ENCODE results near the gene SLC26A4. TPM values are rescaled to one million over a fixed set of nuclear protein-coding genes. Genes with fewer than 3 reads are reported as not detected.
A peak's percentile ranks its signal among the peaks of the same experiment; 100 is the strongest.

The SLC26A4 gene
- total and polyA plus RNA-seq, 10 of the 15 experiments (the other 5 are each of a cell fraction or from before 2014, with no cell fraction given): 0.01 to 0.18 (median 0.08) TPM; not detected in 5

DNA sequence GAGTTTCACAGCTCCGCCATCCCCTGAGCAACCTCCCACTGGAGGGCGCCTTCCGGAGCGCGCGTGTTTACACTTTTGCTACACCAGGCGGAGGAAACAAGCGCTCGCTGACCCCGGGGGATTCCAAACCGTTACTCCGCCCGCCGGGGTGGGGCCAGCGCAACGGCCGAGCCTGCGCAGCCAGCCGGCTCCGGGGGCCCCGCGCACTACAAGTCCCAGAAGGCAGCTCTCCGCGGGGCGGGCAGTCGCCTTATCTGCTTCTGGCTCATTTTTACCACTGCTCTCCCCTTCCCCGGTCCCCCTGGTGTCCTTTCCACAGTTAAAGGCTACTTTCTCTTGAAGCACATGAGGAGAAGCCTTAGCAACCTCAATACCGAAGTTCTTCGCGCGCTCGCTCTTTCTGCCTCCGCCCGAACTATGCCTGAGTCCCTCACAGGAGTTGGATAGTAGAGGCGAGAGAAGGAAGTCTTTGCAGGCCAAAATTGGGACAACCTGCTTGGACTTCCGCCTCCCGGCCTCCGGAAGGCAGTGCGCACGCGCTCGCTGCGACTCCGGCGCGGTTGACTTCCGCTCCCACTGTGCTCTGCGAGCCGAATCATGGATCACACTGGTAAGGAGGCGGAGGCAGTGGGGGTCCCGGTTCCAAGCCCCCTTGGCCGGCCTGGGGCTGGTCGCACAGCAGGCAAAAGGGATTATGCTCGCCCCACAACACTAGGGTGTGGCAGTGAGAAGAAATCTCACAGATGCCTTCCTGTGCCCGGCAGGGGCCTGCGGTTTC lies 83.1 kb downstream of the SLC26A4 start, which contains the start of gene CBLL1 (continued):
- TF ChIP-seq ZZZ3 (IDR thresholded peaks at IDR 0.05; ENCODE audit: control insufficient read depth, insufficient read length, low read depth) (no peak), IKZF1 (conservative IDR thresholded peaks at IDR 0.05) (peak; percentile 81), EED (IDR thresholded peaks at IDR 0.05; ENCODE audit: low read depth) (0 out of 2 replicates have a peak, but pooled peaks have one; percentile 17), ATF7 (IDR thresholded peaks at IDR 0.05; ENCODE audit: low read depth) (no peak; the same call in 1 of the 2 replicates), CHD1 (IDR thresholded peaks at IDR 0.05; ENCODE audit: low read depth, low read length) (no peak), NFIC (IDR thresholded peaks at IDR 0.05; ENCODE audit: low read depth, low read length) (no peak; the same call in 1 of the 2 replicates), TBL1XR1 (IDR thresholded peaks at IDR 0.05; ENCODE audit: low read depth, low read length) (peak; percentile 8; the same call in 1 of the 2 replicates), MYC (IDR thresholded peaks at IDR 0.05; ENCODE audit: insufficient read depth, insufficient read length, insufficient replicate concordance, low read length, severe bottlenecking) (peak; percentile 29), ESRRA (IDR thresholded peaks at IDR 0.05; ENCODE audit: low read length) (no peak)
- TF ChIP-seq, protein P1, sequence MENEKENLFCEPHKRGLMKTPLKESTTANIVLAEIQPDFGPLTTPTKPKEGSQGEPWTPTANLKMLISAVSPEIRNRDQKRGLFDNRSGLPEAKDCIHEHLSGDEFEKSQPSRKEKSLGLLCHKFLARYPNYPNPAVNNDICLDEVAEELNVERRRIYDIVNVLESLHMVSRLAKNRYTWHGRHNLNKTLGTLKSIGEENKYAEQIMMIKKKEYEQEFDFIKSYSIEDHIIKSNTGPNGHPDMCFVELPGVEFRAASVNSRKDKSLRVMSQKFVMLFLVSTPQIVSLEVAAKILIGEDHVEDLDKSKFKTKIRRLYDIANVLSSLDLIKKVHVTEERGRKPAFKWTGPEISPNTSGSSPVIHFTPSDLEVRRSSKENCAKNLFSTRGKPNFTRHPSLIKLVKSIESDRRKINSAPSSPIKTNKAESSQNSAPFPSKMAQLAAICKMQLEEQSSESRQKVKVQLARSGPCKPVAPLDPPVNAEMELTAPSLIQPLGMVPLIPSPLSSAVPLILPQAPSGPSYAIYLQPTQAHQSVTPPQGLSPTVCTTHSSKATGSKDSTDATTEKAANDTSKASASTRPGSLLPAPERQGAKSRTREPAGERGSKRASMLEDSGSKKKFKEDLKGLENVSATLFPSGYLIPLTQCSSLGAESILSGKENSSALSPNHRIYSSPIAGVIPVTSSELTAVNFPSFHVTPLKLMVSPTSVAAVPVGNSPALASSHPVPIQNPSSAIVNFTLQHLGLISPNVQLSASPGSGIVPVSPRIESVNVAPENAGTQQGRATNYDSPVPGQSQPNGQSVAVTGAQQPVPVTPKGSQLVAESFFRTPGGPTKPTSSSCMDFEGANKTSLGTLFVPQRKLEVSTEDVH (IDR thresholded peaks at IDR 0.05; ENCODE audit: low read depth, partially characterized antibody): no peak
- TF ChIP-seq, protein P2, sequence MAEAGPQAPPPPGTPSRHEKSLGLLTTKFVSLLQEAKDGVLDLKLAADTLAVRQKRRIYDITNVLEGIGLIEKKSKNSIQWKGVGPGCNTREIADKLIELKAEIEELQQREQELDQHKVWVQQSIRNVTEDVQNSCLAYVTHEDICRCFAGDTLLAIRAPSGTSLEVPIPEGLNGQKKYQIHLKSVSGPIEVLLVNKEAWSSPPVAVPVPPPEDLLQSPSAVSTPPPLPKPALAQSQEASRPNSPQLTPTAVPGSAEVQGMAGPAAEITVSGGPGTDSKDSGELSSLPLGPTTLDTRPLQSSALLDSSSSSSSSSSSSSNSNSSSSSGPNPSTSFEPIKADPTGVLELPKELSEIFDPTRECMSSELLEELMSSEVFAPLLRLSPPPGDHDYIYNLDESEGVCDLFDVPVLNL (IDR thresholded peaks at IDR 0.05; ENCODE audit: low read depth, low read length): no peak
- TF ChIP-seq, protein P3, sequence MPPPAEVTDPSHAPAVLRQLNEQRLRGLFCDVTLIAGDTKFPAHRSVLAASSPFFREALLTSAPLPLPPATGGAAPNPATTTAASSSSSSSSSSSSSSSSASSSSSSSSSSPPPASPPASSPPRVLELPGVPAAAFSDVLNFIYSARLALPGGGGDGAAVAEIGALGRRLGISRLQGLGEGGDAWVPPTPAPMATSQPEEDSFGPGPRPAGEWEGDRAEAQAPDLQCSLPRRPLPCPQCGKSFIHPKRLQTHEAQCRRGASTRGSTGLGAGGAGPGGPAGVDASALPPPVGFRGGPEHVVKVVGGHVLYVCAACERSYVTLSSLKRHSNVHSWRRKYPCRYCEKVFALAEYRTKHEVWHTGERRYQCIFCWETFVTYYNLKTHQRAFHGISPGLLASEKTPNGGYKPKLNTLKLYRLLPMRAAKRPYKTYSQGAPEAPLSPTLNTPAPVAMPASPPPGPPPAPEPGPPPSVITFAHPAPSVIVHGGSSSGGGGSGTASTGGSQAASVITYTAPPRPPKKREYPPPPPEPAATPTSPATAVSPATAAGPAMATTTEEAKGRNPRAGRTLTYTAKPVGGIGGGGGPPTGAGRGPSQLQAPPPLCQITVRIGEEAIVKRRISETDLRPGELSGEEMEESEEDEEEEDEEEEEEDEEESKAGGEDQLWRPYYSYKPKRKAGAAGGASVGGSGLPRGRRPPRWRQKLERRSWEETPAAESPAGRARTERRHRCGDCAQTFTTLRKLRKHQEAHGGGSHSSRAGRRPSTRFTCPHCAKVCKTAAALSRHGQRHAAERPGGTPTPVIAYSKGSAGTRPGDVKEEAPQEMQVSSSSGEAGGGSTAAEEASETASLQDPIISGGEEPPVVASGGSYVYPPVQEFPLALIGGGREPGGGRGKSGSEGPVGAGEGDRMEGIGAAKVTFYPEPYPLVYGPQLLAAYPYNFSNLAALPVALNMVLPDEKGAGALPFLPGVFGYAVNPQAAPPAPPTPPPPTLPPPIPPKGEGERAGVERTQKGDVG (CRISPR knock-in tag; IDR thresholded peaks at IDR 0.05): no peak
- TF ChIP-seq, protein P4, sequence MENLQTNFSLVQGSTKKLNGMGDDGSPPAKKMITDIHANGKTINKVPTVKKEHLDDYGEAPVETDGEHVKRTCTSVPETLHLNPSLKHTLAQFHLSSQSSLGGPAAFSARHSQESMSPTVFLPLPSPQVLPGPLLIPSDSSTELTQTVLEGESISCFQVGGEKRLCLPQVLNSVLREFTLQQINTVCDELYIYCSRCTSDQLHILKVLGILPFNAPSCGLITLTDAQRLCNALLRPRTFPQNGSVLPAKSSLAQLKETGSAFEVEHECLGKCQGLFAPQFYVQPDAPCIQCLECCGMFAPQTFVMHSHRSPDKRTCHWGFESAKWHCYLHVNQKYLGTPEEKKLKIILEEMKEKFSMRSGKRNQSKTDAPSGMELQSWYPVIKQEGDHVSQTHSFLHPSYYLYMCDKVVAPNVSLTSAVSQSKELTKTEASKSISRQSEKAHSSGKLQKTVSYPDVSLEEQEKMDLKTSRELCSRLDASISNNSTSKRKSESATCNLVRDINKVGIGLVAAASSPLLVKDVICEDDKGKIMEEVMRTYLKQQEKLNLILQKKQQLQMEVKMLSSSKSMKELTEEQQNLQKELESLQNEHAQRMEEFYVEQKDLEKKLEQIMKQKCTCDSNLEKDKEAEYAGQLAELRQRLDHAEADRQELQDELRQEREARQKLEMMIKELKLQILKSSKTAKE (IDR thresholded peaks at IDR 0.05; ENCODE audit: low read depth, poor library complexity, severe bottlenecking): peak; percentile 1
- TF ChIP-seq, protein P5, sequence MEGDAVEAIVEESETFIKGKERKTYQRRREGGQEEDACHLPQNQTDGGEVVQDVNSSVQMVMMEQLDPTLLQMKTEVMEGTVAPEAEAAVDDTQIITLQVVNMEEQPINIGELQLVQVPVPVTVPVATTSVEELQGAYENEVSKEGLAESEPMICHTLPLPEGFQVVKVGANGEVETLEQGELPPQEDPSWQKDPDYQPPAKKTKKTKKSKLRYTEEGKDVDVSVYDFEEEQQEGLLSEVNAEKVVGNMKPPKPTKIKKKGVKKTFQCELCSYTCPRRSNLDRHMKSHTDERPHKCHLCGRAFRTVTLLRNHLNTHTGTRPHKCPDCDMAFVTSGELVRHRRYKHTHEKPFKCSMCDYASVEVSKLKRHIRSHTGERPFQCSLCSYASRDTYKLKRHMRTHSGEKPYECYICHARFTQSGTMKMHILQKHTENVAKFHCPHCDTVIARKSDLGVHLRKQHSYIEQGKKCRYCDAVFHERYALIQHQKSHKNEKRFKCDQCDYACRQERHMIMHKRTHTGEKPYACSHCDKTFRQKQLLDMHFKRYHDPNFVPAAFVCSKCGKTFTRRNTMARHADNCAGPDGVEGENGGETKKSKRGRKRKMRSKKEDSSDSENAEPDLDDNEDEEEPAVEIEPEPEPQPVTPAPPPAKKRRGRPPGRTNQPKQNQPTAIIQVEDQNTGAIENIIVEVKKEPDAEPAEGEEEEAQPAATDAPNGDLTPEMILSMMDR (IDR thresholded peaks at IDR 0.05 in 2 of 3, conservative IDR thresholded peaks at IDR 0.05 in 1 of 3; ENCODE audit: control insufficient read depth in 2 of 3, extremely low read depth in 1 of 3, insufficient read depth in 1 of 3, low read depth in 3 of 3, low read length in 3 of 3): peak; percentile 67 to 74 (median 72)
